Stimulated activated CD8-positive, alpha-beta memory T cell treated with anti-CD3 and anti-CD28 coated beads, Interleukin-4, amount 100 ng/mL, for 48 hours (primary cell): Measurements from ENCODE around the gene ST3GAL4.
"Not testable (repeated sequence)": the region's sequence is repeated elsewhere in the genome, so short reads cannot be mapped to it uniquely, and the experiment has no call there.

Source experiments
- DNase-seq: peaks from one replicate; pipeline ENCODE4 v3.0.0-alpha.2; 2020

Gene ST3GAL4

GRCh38 chr11:126355324-126355925, at the start of gene ST3GAL4:
ST3GAL4 (plus strand) TSS chr11:126355686; CDS start chr11:126406156, 50,470 bp downstream.
- DNase-seq = peak; percentile 84

DNA sequence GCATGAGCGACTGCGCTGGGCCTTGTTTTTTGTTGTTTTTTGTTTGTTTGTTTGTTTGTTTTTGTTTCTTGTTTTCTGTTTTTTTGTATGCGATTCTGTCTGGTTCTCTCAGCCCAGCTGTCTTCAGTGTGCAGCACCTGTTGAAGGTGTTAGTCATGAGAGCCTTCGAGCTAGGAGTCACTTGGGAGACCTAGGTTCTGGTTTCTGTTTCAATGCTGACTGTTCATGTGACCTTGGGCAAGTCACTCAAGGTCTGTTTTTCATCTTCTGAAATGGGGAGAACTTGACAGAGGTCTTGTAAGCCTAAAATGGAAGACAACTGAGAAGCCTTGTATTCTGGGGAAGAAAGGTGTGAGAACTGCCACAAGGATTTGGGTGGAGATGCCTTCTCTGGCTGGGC, 49.8 kb upstream of the ST3GAL4 start:
- DNase-seq = no peak

GRCh38 chr11:126307706-126308105, 47.8 kb upstream of the ST3GAL4 start:
- no peak for DNase-seq

DNA sequence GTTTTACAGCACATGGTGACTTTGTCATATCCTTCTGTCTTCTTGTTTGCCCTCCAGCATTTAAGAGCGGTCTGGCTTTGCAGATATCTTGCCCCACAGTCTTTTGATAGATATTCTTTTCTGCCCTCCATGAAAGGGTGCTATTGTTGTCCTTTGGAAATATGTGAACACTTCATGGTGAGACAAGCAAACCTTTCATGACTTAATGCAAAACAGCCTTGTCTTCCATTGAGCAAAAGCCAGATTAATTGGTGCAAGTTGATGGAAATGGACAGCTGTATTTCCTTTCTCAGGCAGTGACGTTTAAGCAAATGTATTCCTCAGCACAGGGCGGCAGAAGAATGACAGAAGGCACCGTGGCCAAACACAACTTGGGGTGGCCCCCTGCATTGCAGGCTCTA, 47.2 kb upstream of the ST3GAL4 start:
- DNase-seq = no peak

DNA sequence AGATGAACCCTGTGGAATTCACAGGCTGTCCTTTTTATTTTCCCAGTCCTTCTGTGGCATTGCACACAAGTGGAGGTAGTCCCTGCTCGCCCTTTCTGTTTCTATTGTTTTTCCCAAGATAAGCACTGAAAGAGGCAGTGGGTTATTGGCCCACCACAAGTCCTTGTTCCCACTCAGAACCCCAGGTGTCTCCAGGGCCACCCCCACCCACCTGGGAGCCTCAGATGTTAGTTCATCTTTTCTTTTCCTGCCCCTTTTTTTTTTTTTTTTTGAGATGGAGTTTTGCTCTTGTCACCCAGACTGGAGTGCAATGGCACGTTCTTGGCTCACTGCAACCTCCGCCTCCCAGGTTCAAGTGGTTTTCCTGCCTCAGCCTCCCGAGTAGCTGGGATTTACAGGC, 46.7 kb upstream of the ST3GAL4 start:
- not testable (repeated sequence) for DNase-seq

DNA sequence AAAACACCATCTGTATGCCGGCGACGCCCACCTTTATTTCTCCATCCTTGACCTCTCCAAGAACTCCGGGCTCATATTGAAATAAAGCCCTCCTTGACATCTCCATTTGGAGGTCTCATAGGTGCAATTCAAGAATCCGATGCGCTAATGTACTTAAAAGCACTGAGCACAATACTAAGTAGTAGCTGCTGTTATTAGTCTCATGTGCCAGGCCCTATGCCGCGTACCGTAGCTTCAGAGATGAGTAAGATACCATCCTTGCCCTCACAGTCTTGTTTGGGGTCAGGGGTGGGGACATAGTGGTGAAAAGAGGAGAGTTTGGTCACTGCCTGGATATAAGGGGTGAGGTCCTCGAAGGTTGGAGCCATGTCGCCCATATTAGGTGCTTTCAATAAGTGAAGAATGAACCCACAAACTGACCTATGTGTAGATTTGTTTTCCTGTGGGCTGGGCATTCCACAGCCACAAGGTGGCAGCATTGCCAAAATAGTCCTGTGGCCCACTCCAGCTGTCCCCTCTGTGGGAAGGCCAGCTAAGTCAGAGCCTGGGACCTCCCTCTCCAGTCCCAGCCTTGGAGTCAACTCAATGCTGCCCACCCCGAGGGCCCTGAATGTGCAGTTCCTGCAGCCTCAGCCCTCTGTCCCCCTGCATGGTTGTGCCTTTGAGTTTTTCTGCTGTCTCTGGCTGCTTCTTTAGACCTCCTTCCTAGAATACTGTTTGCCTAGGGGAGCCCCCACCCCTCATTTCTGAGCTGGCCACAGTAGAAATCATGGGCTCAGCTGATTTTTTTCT, 45.1 kb upstream of the ST3GAL4 start:
- DNase-seq = peak; percentile 77

- DNase-seq = no peak
Observed at GRCh38 chr11:126310992-126311310, 44.5 kb upstream of the ST3GAL4 start.

- DNase-seq = no peak
Observed at GRCh38 chr11:126311401-126312291, 43.8 kb upstream of the ST3GAL4 start.

- no peak for DNase-seq
Observed at GRCh38 chr11:126312961-126313360, 42.5 kb upstream of the ST3GAL4 start.

DNA sequence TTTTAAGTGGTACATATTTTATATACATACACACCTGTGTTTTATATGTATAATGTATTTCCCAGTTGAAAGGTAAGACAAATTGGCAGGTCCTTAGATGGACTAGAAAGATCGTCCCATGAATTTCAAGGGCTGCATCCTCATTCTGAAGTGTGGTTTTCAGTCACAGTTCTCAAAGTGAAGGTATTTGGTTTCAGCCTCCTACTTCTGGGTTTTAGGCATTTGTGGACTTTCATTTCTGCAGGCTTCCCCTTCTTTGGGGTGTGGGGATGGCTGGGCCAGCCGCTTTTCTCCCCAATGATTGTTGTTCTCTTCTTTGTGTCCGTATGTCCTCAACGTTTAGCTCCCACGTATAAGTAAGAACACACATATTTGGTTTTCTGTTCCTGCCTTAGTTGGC, 41.7 kb upstream of the ST3GAL4 start:
- DNase-seq = no peak

- no peak for DNase-seq
Observed at GRCh38 chr11:126317432-126317755, 38.1 kb upstream of the ST3GAL4 start.

GRCh38 chr11:126317756-126318573, 37.5 kb upstream of the ST3GAL4 start:
- DNase-seq = peak; percentile 59

GRCh38 chr11:126318574-126319373, 36.7 kb upstream of the ST3GAL4 start:
- peak; percentile 38 for DNase-seq

GRCh38 chr11:126319374-126319740, 36.1 kb upstream of the ST3GAL4 start:
- DNase-seq = no peak

GRCh38 chr11:126322996-126323395, 32.5 kb upstream of the ST3GAL4 start:
- DNase-seq = no peak

- DNase-seq = no peak
Observed at GRCh38 chr11:126327281-126328000, 28.0 kb upstream of the ST3GAL4 start.

GRCh38 chr11:126328001-126328390, 27.5 kb upstream of the ST3GAL4 start:
- DNase-seq = no peak

GRCh38 chr11:126328444-126328843, 27.0 kb upstream of the ST3GAL4 start:
- no peak for DNase-seq

- DNase-seq = no peak
Observed at GRCh38 chr11:126328938-126329643, 26.4 kb upstream of the ST3GAL4 start.

DNA sequence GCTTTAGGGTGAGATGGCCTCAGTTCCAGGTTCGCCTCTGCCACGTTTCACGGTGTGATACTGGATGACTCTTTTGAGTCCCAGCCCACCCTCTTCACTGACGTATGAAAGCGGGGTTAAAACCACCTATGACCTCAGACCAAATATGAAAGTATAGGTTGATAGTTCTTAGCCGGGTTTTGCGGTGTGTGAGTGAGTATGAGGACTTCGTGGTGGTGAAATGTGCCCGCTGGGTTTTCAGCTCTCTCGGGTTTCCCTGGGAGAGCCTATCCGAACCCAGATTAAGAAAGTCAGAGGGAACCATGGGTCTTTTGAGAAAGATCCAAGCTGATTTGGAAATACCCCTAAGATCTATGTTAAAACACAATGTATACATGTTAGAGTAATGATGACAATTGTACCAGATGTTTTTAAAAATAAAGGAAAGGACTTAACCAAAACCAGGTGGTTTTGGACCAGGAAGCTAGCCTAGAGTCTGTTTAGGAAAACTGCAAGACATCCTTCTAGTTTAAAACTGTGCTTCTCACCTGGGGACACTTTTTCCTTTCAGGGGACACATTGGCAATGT, 25.8 kb upstream of the ST3GAL4 start:
- DNase-seq = peak; percentile 50
